ELR (cell line): ENCODE data around the gene TASP1.
"Not testable (repeated sequence)": the region's sequence is repeated elsewhere in the genome, so short reads cannot be mapped to it uniquely, and the experiment has no call there.

ENCODE experiments used
- DNase-seq: peaks from one replicate; pipeline ENCODE4 v3.0.0-alpha.2; 2015; ENCODE audit warnings: low read depth

Gene TASP1

GRCh38 chr20:13648291-13649228 is 9.8 kb upstream of the TASP1 start:
- no peak for DNase-seq

GRCh38 chr20:13644010-13644409 is 5.3 kb upstream of the TASP1 start:
- DNase-seq: peak; percentile 33

GRCh38 chr20:13639150-13639497 is 392 bp upstream of the TASP1 start:
- DNase-seq: no peak

GRCh38 chr20:13638162-13638495 is 603 bp downstream of the TASP1 start:
- no peak for DNase-seq

- no peak for DNase-seq
Observed at GRCh38 chr20:13632431-13632830, 6.3 kb downstream of the TASP1 start.

GRCh38 chr20:13627525-13627924 is 11.2 kb downstream of the TASP1 start:
- peak; percentile 44 for DNase-seq

- no peak for DNase-seq
Observed at GRCh38 chr20:13626724-13627123, 12.0 kb downstream of the TASP1 start.

- DNase-seq: no peak
Observed at GRCh38 chr20:13625304-13625979, 13.3 kb downstream of the TASP1 start.

- not testable (repeated sequence) for DNase-seq
Observed at GRCh38 chr20:13619415-13619814, 19.3 kb downstream of the TASP1 start.

GRCh38 chr20:13618456-13618855 is 20.3 kb downstream of the TASP1 start:
- DNase-seq: not testable (repeated sequence)

GRCh38 chr20:13617585-13617984 is 21.1 kb downstream of the TASP1 start:
- not testable (repeated sequence) for DNase-seq

GRCh38 chr20:13616713-13617112 is 22.0 kb downstream of the TASP1 start:
- DNase-seq: not testable (repeated sequence)

- no peak for DNase-seq
Observed at GRCh38 chr20:13613917-13614316, 24.8 kb downstream of the TASP1 start.

GRCh38 chr20:13611611-13612125 is 27.1 kb downstream of the TASP1 start:
- no peak for DNase-seq

GRCh38 chr20:13610184-13610583 is 28.5 kb downstream of the TASP1 start:
- peak; percentile 3 for DNase-seq

- DNase-seq: no peak
Observed at GRCh38 chr20:13608066-13608465, 30.7 kb downstream of the TASP1 start.

- DNase-seq: not testable (repeated sequence)
Observed at GRCh38 chr20:13593423-13593822, 45.3 kb downstream of the TASP1 start.

- no peak for DNase-seq
Observed at GRCh38 chr20:13588049-13588448, 50.7 kb downstream of the TASP1 start.

- no peak for DNase-seq
Observed at GRCh38 chr20:13587370-13587769, 51.4 kb downstream of the TASP1 start.

GRCh38 chr20:13586133-13586532 is 52.6 kb downstream of the TASP1 start:
- DNase-seq: no peak

- no peak for DNase-seq
Observed at GRCh38 chr20:13581451-13581850, 57.3 kb downstream of the TASP1 start.

GRCh38 chr20:13580707-13581106 is 58.0 kb downstream of the TASP1 start:
- DNase-seq: no peak

- DNase-seq: no peak
Observed at GRCh38 chr20:13574071-13574470, 64.7 kb downstream of the TASP1 start.
